Activated CD4-positive, alpha-beta memory T cell treated with anti-CD3 and anti-CD28 coated beads for 36 hours (primary cell): ENCODE results near the gene BTG4. TPM values are rescaled to one million over a fixed set of nuclear protein-coding genes. Genes with fewer than 3 reads are reported as not detected.
A peak's percentile ranks its signal among the peaks of the same experiment; 100 is the strongest.

Source experiments
- microRNA-seq: library from miRNA; unstranded; fragments of <30 nt; microRNA quantifications from one replicate; pipeline ENCODE4 v1.2.0, GENCODE V29; 2022; ENCODE audit warnings: borderline number of aligned reads, borderline microRNAs expressed, borderline replicate concordance
- total RNA-seq, 2 experiments: library from RNA; stranded (reverse); gene quantifications; one replicate each; pipeline ENCODE4 v1.2.3, GENCODE V29; 2021

Gene BTG4
- total RNA-seq, 2 experiments from 2014 or later = not detected

Small RNA genes within 50 kb of the gene (microRNA-seq; reads per million reads assigned to microRNA genes)
- gene MIR34B = not detected
- gene MIR34C = 6.3 reads per million, percentile 23 among the genes with 10 or more reads in this experiment

Other genes with a start within 250 kb of the BTG4 start
- gene POU2AF3, start 213.8 kb downstream of the BTG4 start, total RNA-seq = not detected
- 10 to 100 TPM; 26.9 to 28.3 TPM for gene POU2AF1, start 133.1 kb downstream of the BTG4 start, total RNA-seq
- gene HOATZ, start 2.4 kb upstream of the BTG4 start, total RNA-seq = not detected
- under 1 TPM; 0.19 to 0.26 TPM for gene LAYN, start 28.3 kb upstream of the BTG4 start, total RNA-seq
- 1 to 10 TPM; 4.6 to 6.2 TPM for gene SIK2, start 90.1 kb upstream of the BTG4 start, total RNA-seq